Measurements from ENCODE around the gene PEF1.

GRCh38 chr1:31627301-31627929 lies 17.3 kb downstream of the PEF1 start:
- TF ChIP-seq ISL1 (CRISPR knock-in tag; IDR thresholded peaks at IDR 0.05) (no peak), ARNTL (CRISPR knock-in tag; IDR thresholded peaks at IDR 0.05; ENCODE audit: borderline replicate concordance, low read depth) (no peak), ZFP3 (CRISPR knock-in tag; IDR thresholded peaks at IDR 0.05) (no peak), TOX (CRISPR knock-in tag; IDR thresholded peaks at IDR 0.05; ENCODE audit: borderline replicate concordance) (no peak), ESRRG (CRISPR knock-in tag; IDR thresholded peaks at IDR 0.05) (no peak), ZFP30 (CRISPR knock-in tag; IDR thresholded peaks at IDR 0.05) (no peak), PPARA (CRISPR knock-in tag; IDR thresholded peaks at IDR 0.05; ENCODE audit: borderline replicate concordance) (no peak), OSR1 (CRISPR knock-in tag; IDR thresholded peaks at IDR 0.05) (no peak), SNAI2 (CRISPR knock-in tag; IDR thresholded peaks at IDR 0.05) (no peak), GLIS3 (CRISPR knock-in tag; IDR thresholded peaks at IDR 0.05) (no peak)
- TF ChIP-seq, protein P1, sequence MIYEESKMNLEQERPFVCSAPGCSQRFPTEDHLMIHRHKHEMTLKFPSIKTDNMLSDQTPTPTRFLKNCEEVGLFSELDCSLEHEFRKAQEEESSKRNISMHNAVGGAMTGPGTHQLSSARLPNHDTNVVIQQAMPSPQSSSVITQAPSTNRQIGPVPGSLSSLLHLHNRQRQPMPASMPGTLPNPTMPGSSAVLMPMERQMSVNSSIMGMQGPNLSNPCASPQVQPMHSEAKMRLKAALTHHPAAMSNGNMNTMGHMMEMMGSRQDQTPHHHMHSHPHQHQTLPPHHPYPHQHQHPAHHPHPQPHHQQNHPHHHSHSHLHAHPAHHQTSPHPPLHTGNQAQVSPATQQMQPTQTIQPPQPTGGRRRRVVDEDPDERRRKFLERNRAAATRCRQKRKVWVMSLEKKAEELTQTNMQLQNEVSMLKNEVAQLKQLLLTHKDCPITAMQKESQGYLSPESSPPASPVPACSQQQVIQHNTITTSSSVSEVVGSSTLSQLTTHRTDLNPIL (CRISPR knock-in tag; IDR thresholded peaks at IDR 0.05; ENCODE audit: low read depth), result no peak
- TF ChIP-seq, protein P2, sequence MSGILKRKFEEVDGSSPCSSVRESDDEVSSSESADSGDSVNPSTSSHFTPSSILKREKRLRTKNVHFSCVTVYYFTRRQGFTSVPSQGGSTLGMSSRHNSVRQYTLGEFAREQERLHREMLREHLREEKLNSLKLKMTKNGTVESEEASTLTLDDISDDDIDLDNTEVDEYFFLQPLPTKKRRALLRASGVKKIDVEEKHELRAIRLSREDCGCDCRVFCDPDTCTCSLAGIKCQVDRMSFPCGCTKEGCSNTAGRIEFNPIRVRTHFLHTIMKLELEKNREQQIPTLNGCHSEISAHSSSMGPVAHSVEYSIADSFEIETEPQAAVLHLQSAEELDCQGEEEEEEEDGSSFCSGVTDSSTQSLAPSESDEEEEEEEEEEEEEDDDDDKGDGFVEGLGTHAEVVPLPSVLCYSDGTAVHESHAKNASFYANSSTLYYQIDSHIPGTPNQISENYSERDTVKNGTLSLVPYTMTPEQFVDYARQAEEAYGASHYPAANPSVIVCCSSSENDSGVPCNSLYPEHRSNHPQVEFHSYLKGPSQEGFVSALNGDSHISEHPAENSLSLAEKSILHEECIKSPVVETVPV (CRISPR knock-in tag; IDR thresholded peaks at IDR 0.05), result no peak
- TF ChIP-seq, protein P3, sequence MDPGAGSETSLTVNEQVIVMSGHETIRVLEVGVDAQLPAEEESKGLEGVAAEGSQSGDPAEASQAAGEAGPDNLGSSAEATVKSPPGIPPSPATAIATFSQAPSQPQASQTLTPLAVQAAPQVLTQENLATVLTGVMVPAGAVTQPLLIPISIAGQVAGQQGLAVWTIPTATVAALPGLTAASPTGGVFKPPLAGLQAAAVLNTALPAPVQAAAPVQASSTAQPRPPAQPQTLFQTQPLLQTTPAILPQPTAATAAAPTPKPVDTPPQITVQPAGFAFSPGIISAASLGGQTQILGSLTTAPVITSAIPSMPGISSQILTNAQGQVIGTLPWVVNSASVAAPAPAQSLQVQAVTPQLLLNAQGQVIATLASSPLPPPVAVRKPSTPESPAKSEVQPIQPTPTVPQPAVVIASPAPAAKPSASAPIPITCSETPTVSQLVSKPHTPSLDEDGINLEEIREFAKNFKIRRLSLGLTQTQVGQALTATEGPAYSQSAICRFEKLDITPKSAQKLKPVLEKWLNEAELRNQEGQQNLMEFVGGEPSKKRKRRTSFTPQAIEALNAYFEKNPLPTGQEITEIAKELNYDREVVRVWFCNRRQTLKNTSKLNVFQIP (CRISPR knock-in tag; IDR thresholded peaks at IDR 0.05; ENCODE audit: borderline replicate concordance, low read depth), result no peak

All from SK-N-SH treated with all-trans-retinoic acid at 6 μM for 48 hours (cell line).